ENCODE data around the gene CARMIL1.

- TF ChIP-seq CTCF (IDR thresholded peaks at IDR 0.05) (no peak), POLR2A (IDR thresholded peaks at IDR 0.05) (no peak), POLR2AphosphoS5 (IDR thresholded peaks at IDR 0.05) (no peak)
Observed at GRCh38 chr6:25290306-25291060, 11.3 kb downstream of the CARMIL1 start.
